NT2/D1 (cell line): Measurements from ENCODE around the gene UPK3B.
"Not testable (repeated sequence)": the region's sequence is repeated elsewhere in the genome, so short reads cannot be mapped to it uniquely, and the experiment has no call there.

Source experiments
- DNase-seq: peaks from one replicate; pipeline ENCODE4 v3.0.0-alpha.2; 2011; ENCODE audit warnings: low read depth, low spot score
- H3K27me3 ChIP-seq: 2 replicates; pipeline ENCODE4 v1.6.0; 2011; ENCODE audit warnings: mild to moderate bottlenecking; ENCODE audit not compliant: insufficient read length, insufficient read depth
- H3K36me3 ChIP-seq: 2 replicates; pipeline ENCODE4 v1.6.1; 2011; ENCODE audit warnings: mild to moderate bottlenecking, low read length, mixed read lengths; ENCODE audit not compliant: insufficient read depth, insufficient read length
- H3K4me1 ChIP-seq: 2 replicates; pipeline ENCODE4 v1.5.1; 2011; ENCODE audit not compliant: insufficient read depth, insufficient read length
- H3K4me3 ChIP-seq: 2 replicates; pipeline ENCODE4 v1.5.1; 2011; ENCODE audit warnings: low read depth; ENCODE audit not compliant: insufficient read length
- H3K9ac ChIP-seq: 2 replicates; pipeline ENCODE4 v1.6.0; 2011; ENCODE audit warnings: low read depth; ENCODE audit not compliant: insufficient read length
- H3K9me3 ChIP-seq: 2 replicates; pipeline ENCODE4 v1.5.1; 2011; ENCODE audit warnings: mild to moderate bottlenecking, low read length; ENCODE audit not compliant: insufficient read depth

The UPK3B gene

GRCh38 chr7:76497918-76498582 is 12.3 kb upstream of the UPK3B start:
- not testable (repeated sequence) for H3K9me3 ChIP-seq, H3K4me1 ChIP-seq, DNase-seq, H3K9ac ChIP-seq, H3K36me3 ChIP-seq, H3K27me3 ChIP-seq, H3K4me3 ChIP-seq

- not testable (repeated sequence) for H3K27me3 ChIP-seq, H3K4me3 ChIP-seq
These were observed 11.7 kb upstream of the UPK3B start for GRCh38 chr7:76498583-76499200.

GRCh38 chr7:76499201-76499923 is 11.0 kb upstream of the UPK3B start:
- not testable (repeated sequence) for H3K9ac ChIP-seq, DNase-seq, H3K27me3 ChIP-seq, H3K36me3 ChIP-seq, H3K4me3 ChIP-seq, H3K9me3 ChIP-seq, H3K4me1 ChIP-seq

More at GRCh38 chr7:76498583-76499200, 11.7 kb upstream of the UPK3B start:
- H3K36me3 ChIP-seq, DNase-seq, H3K4me1 ChIP-seq, H3K9ac ChIP-seq, H3K9me3 ChIP-seq: not testable (repeated sequence)

- H3K36me3 ChIP-seq, DNase-seq, H3K4me3 ChIP-seq, H3K9me3 ChIP-seq, H3K9ac ChIP-seq, H3K27me3 ChIP-seq, H3K4me1 ChIP-seq: not testable (repeated sequence)
These were observed 10.5 kb upstream of the UPK3B start for GRCh38 chr7:76499924-76500241.

GRCh38 chr7:76502224-76502623 is 8.1 kb upstream of the UPK3B start:
- H3K4me1 ChIP-seq, H3K9me3 ChIP-seq, DNase-seq, H3K4me3 ChIP-seq, H3K9ac ChIP-seq, H3K27me3 ChIP-seq: not testable (repeated sequence)
- H3K36me3 ChIP-seq: peaks cover 20% of the 10 kb centered on the region

- not testable (repeated sequence) for H3K9me3 ChIP-seq, H3K4me3 ChIP-seq, DNase-seq, H3K4me1 ChIP-seq, H3K27me3 ChIP-seq, H3K9ac ChIP-seq
- peaks cover 23% of the 10 kb centered on the region for H3K36me3 ChIP-seq
These were observed 7.5 kb upstream of the UPK3B start for GRCh38 chr7:76502836-76503235.

GRCh38 chr7:76503244-76503643 is 7.1 kb upstream of the UPK3B start:
- not testable (repeated sequence) for DNase-seq, H3K4me1 ChIP-seq, H3K27me3 ChIP-seq, H3K9ac ChIP-seq, H3K4me3 ChIP-seq, H3K9me3 ChIP-seq
- peaks cover 24% of the 10 kb centered on the region for H3K36me3 ChIP-seq

GRCh38 chr7:76504351-76505167 is 5.8 kb upstream of the UPK3B start:
- not testable (repeated sequence) for H3K4me1 ChIP-seq, H3K9me3 ChIP-seq, H3K4me3 ChIP-seq, DNase-seq, H3K9ac ChIP-seq, H3K27me3 ChIP-seq
- H3K36me3 ChIP-seq: peaks cover 24% of the 10 kb centered on the region
